GM12878 (cell line): ENCODE results near the gene IPPK. TPM values are rescaled to one million over a fixed set of nuclear protein-coding genes. Genes with fewer than 3 reads are reported as not detected.

ENCODE experiments used
- ATAC-seq: fragments of 200-7000 bp; cut with Tn5 transposase; 3 replicates; pipeline ENCODE4 v1.9.1; 2020; ENCODE audit warnings: mild to moderate bottlenecking, moderate library complexity
- BruUV-seq: library from RNA; stranded (reverse); fragments of 400-500 nt; replicated peaks from 2 replicates; lab custom pipeline; 2021; lab: Mats Ljungman, UMichigan
- CTCF ChIA-PET: fragments of 300-600 bp; sonication (Branson Sonifier 250); formaldehyde crosslinking; extraction: SDS; loops from one replicate; lab custom pipeline; 2021; ENCODE audit warnings: inconsistent platforms; lab: Yijun Ruan, JAX
- POLR2A ChIA-PET: fragments of 350-600 bp; formaldehyde crosslinking; extraction: SDS; loops from one replicate; lab custom pipeline; 2021; ENCODE audit warnings: inconsistent platforms; lab: Charles Lee
- RAD21 ChIA-PET: fragments of 300-600 bp; sonication (Branson Sonifier 250); formaldehyde crosslinking; loops from one replicate; lab custom pipeline; 2023; ENCODE audit warnings: antibody characterized with exemption; ENCODE audit not compliant: unreplicated experiment; lab: Charles Lee
- SMC1A ChIA-PET: fragments of 300-600 bp; sonication (Branson Sonifier 250); formaldehyde crosslinking; loops from one replicate; lab custom pipeline; 2023; ENCODE audit not compliant: unreplicated experiment, uncharacterized antibody; lab: Charles Lee
- DNase-seq: peaks from one replicate; pipeline ENCODE4 v3.0.0-alpha.2; 2011; ENCODE audit warnings: low read depth, low spot score
- FAIRE-seq: peaks from 3 replicates; lab custom pipeline; 2011; peaks lifted over from hg19 to GRCh38; lab: Jason Lieb, UNC
- H2AFZ ChIP-seq: 2 replicates; pipeline ENCODE4 v1.6.0; 2011; ENCODE audit warnings: low read depth, low read length, control low read depth; ENCODE audit not compliant: control insufficient read depth
- H3K27ac ChIP-seq: 2 replicates; pipeline ENCODE4 v1.5.1; 2011; ENCODE audit warnings: control low read depth; ENCODE audit not compliant: control insufficient read depth, insufficient read depth
- H3K27me3 ChIP-seq, 2 experiments: replicated peaks in 1 of 2; 2 replicates each; pipeline versions ENCODE4 v1.6.0 to v1.6.1; 2011; ENCODE audit warnings: low read length in 1 of 2; ENCODE audit not compliant: control insufficient read depth in 2 of 2, insufficient read depth in 2 of 2
- H3K36me3 ChIP-seq, 2 experiments: 2 replicates each; pipeline ENCODE4 v1.5.1; 2011; ENCODE audit warnings: low read length in 1 of 2; ENCODE audit not compliant: control insufficient read depth in 2 of 2, insufficient read depth in 2 of 2
- H3K4me1 ChIP-seq: 2 replicates; pipeline ENCODE4 v1.6.1; 2011; ENCODE audit warnings: mild to moderate bottlenecking, low read length, moderate library complexity, mixed read lengths; ENCODE audit not compliant: control insufficient read depth, insufficient read depth
- H3K4me2 ChIP-seq: 2 replicates; pipeline ENCODE4 v1.6.0; 2011; ENCODE audit warnings: control low read depth; ENCODE audit not compliant: control insufficient read depth, insufficient read depth
- H3K4me3 ChIP-seq: fragments of 200-600 bp; sonication (generic); 2 replicates; pipeline ENCODE4 v1.5.1; 2016
- H3K79me2 ChIP-seq: 2 replicates; pipeline ENCODE4 v1.6.0; 2011; ENCODE audit warnings: low read length; ENCODE audit not compliant: control insufficient read depth, insufficient read depth
- H3K9ac ChIP-seq: 2 replicates; pipeline ENCODE4 v1.8.0; 2011; ENCODE audit warnings: low read length, control low read depth, mixed read lengths; ENCODE audit not compliant: control insufficient read depth, insufficient read depth
- H3K9me3 ChIP-seq: replicated peaks from 3 replicates; pipeline ENCODE4 v1.5.1; 2011; ENCODE audit warnings: mild to moderate bottlenecking, low read length; ENCODE audit not compliant: control insufficient read depth, insufficient read depth
- H4K20me1 ChIP-seq: 2 replicates; pipeline ENCODE4 v1.6.0; 2011; ENCODE audit not compliant: control insufficient read depth, insufficient read depth
- BRCA1 ChIP-seq: IDR thresholded peaks from 2 replicates; pipeline ENCODE4 v1.6.1; 2011; ENCODE audit warnings: low read depth, low read length, improper control_type of control experiment
- CBX3 ChIP-seq: fragments of 200-600 bp; sonication (generic); IDR thresholded peaks from 2 replicates; pipeline ENCODE4 v1.6.1; 2016; ENCODE audit warnings: low read depth, borderline replicate concordance
- EP300 ChIP-seq, 2 experiments: fragments of 150-350 bp in 1 of 2; IDR thresholded peaks; 2 replicates each; pipeline ENCODE4 v1.6.1; 2011 to 2012; ENCODE audit warnings: low read depth in 2 of 2, low read length in 2 of 2, borderline replicate concordance in 1 of 2, improper control_type of control experiment in 1 of 2, inconsistent platforms in 1 of 2; ENCODE audit not compliant: control insufficient read depth in 1 of 2
- KLF5 ChIP-seq: fragments of 450-650 bp; IDR thresholded peaks from 2 replicates; pipeline ENCODE4 v1.6.1; 2014; ENCODE audit warnings: mild to moderate bottlenecking; ENCODE audit not compliant: partially characterized antibody
- NFIC ChIP-seq: IDR thresholded peaks from 2 replicates; pipeline ENCODE4 v1.6.1; 2012; ENCODE audit warnings: low read depth, mild to moderate bottlenecking, inconsistent platforms, low read length, moderate library complexity
- ZBTB4 ChIP-seq: fragments of 450-650 bp; formaldehyde crosslinking; IDR thresholded peaks from 2 replicates; pipeline ENCODE4 v1.4.0; 2022; ENCODE audit warnings: mild to moderate bottlenecking, moderate library complexity
- ZNF24 ChIP-seq: fragments of 450-650 bp; IDR thresholded peaks from 2 replicates; pipeline ENCODE4 v1.6.1; 2017; ENCODE audit warnings: antibody characterized with exemption, mild to moderate bottlenecking
- ZNF274 ChIP-seq: IDR thresholded peaks from one replicate; pipeline ENCODE4 v1.8.0; 2011; ENCODE audit not compliant: insufficient read length, insufficient read depth
- WGBS: methylation state at CpG from one replicate; pipeline ENCODE4 v1.1.6; 2016; ENCODE audit warnings: low lambda C conversion rate; ENCODE audit not compliant: insufficient replicate concordance, insufficient coverage; ENCODE audit errors: missing lambda C conversion rate; 5-methylcytosine and 5-hydroxymethylcytosine counted together
- in situ Hi-C: fragments of 300-500 bp; cut with MboI; formaldehyde crosslinking; loops from 9 replicates; pipeline ENCODE4 v1.14.3; 2018; ENCODE audit warnings: mixed read lengths
- intact Hi-C: fragments of 100-400 bp; cut with micrococcal nuclease; formaldehyde crosslinking; loops from one replicate; pipeline ENCODE4 v1.14.2; 2022; ENCODE audit not compliant: unreplicated experiment
- polyA plus RNA-seq, 11 experiments: library from polyadenylated mRNA; depleted of rRNA in 4 of 11; unstranded in 6 of 11; stranded (reverse) in 5 of 11; fragments of >200 nt; fragmentation: Nextera tagmentation in 4 of 11; fragmentation: Illumina TruSeq in 1 of 11; extraction: Ambion mirVana in 4 of 11; extraction: Trizol in 1 of 11; gene quantifications; 1 replicate in 1 of 11; 2 replicates in 10 of 11; pipeline versions ENCODE4 v1.2.1 to v1.2.3, GENCODE V29; 2011 to 2016; ENCODE audit warnings: inconsistent platforms in 2 of 11, missing spikeins in 2 of 11, low read depth in 1 of 11
- total RNA-seq, 4 experiments: library from RNA; depleted of rRNA in 3 of 4; stranded (reverse); fragments of >200 nt in 3 of 4; fragmentation: Illumina TruSeq in 1 of 4; extraction: Trizol in 1 of 4; gene quantifications; 2 replicates each; pipeline versions ENCODE4 v1.2.1 to v1.2.3, GENCODE V29; 2013 to 2021

Gene IPPK
- total and polyA plus RNA-seq, 10 of the 15 experiments (the other 5 are each of a cell fraction or from before 2014, with no cell fraction given), result 2.1 to 22.1 (median 11.4) TPM

DNA sequence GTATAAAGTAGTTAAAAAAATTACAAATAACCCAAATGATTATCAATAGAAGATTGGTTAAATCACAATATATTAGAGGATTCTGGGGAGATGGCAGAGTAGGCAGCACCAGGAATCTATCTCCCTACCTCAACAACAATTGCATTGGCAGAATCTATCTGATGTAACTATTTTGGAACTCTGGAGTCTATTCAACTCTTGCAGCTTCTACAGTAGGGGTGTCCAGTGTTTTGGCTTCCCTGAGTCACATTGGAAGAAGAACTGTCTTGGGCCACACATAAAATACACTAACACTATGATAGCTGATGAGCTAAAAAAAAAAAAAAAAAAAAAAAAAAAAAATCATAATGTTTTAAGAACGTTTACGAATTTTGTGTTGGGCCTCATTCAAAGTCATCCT lies 104.9 kb downstream of the IPPK start:
- H3K4me3 ChIP-seq, result no peak overlapping the region
- H4K20me1 ChIP-seq, result no peaks in the 10 kb centered on the region
- H3K9ac ChIP-seq, result no peak overlapping the region
- no peak for FAIRE-seq
- H2AFZ ChIP-seq, result no peak overlapping the region
- no TSS peak for BruUV-seq
- intact Hi-C loops (no loop called here), in situ Hi-C loops (no loop called here)
- no peaks in the 10 kb centered on the region for H3K36me3 ChIP-seq
- RAD21 ChIA-PET, result no interaction called here
- no peak for DNase-seq
- SMC1A ChIA-PET, result no interaction called here
- no peaks in the 10 kb centered on the region for H3K79me2 ChIP-seq
- WGBS, result 87% methylated on average over 2 of the region's 2 CpGs
- H3K4me1 ChIP-seq, result no peaks in the 10 kb centered on the region
- H3K4me2 ChIP-seq, result no peak overlapping the region
- no peak for TF ChIP-seq CBX3
- no peak for TF ChIP-seq NFIC
- no peak for TF ChIP-seq EP300 (IDR thresholded peaks at IDR 0.05; ENCODE audit: borderline replicate concordance in 1 of 2, control insufficient read depth in 1 of 2, low read depth in 2 of 2, low read length in 2 of 2)
- TF ChIP-seq KLF5, result no peak
- no peak for TF ChIP-seq ZNF24
- TF ChIP-seq ZNF274, result no peak
- TF ChIP-seq BRCA1, result no peak
- TF ChIP-seq ZBTB4 (CRISPR knock-in tag), result no peak
- TF ChIP-seq, all 136 proteins: peak for 0
- no peaks in the 10 kb centered on the region for H3K27me3 ChIP-seq
- no peaks in the 10 kb centered on the region; the same call in 2 of the 3 replicates for H3K9me3 ChIP-seq
- ChIA-PET POLR2A (no interaction called here), CTCF (no interaction called here)
- ATAC-seq, result no peak
- no peak overlapping the region for H3K27ac ChIP-seq
